ENCODE measurements around the gene TNNI2.

- TF ChIP-seq CTCF (IDR thresholded peaks at IDR 0.05 in 2 of 3, conservative IDR thresholded peaks at IDR 0.05 in 1 of 3; ENCODE audit: control insufficient read depth in 2 of 3, extremely low read depth in 1 of 3, insufficient read depth in 1 of 3, low read depth in 3 of 3, low read length in 3 of 3) (no peak), BACH1 (IDR thresholded peaks at IDR 0.05; ENCODE audit: borderline replicate concordance) (no peak), NR2C1 (IDR thresholded peaks at IDR 0.05) (no peak), JUND (IDR thresholded peaks at IDR 0.05; ENCODE audit: low read depth, low read length) (no peak), HDAC2 (IDR thresholded peaks at IDR 0.05) (no peak), EZH2 (IDR thresholded peaks at IDR 0.05; ENCODE audit: borderline replicate concordance, control insufficient read depth, low read depth, low read length) (no peak)
- TF ChIP-seq, protein P1, sequence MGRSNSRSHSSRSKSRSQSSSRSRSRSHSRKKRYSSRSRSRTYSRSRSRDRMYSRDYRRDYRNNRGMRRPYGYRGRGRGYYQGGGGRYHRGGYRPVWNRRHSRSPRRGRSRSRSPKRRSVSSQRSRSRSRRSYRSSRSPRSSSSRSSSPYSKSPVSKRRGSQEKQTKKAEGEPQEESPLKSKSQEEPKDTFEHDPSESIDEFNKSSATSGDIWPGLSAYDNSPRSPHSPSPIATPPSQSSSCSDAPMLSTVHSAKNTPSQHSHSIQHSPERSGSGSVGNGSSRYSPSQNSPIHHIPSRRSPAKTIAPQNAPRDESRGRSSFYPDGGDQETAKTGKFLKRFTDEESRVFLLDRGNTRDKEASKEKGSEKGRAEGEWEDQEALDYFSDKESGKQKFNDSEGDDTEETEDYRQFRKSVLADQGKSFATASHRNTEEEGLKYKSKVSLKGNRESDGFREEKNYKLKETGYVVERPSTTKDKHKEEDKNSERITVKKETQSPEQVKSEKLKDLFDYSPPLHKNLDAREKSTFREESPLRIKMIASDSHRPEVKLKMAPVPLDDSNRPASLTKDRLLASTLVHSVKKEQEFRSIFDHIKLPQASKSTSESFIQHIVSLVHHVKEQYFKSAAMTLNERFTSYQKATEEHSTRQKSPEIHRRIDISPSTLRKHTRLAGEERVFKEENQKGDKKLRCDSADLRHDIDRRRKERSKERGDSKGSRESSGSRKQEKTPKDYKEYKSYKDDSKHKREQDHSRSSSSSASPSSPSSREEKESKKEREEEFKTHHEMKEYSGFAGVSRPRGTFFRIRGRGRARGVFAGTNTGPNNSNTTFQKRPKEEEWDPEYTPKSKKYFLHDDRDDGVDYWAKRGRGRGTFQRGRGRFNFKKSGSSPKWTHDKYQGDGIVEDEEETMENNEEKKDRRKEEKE (IDR thresholded peaks at IDR 0.05) = no peak
Measured at GRCh38 chr11:1880746-1881441, 42.1 kb downstream of the TNNI2 start.
